Measurements from ENCODE around the gene NF2.

NF2 gene

GRCh38 chr22:29705651-29706050, 102.2 kb downstream of the NF2 start:
- no peak for TF ChIP-seq Cebpa-rat (IDR thresholded peaks at IDR 0.05)
- Histone ChIP-seq H3K4me1 (peaks cover 68% of the 10 kb centered on the region), H3K4me2 (peak overlapping the region; percentile 89), H3K9me3 (no peaks in the 10 kb centered on the region), H3K27me3 (no peaks in the 10 kb centered on the region), H3K9ac (peak overlapping the region; percentile 62; the same call in 1 of the 2 replicates), H4K20me1 (no peaks in the 10 kb centered on the region), H3K36me3 (no peaks in the 10 kb centered on the region), H3K27ac (peak overlapping the region; percentile 73), H3K4me3 (no peak overlapping the region)

GRCh38 chr22:29706486-29706885, 103.1 kb downstream of the NF2 start:
- H3K9ac ChIP-seq, result peak overlapping the region; percentile 12; the same call in 1 of the 2 replicates
- TF ChIP-seq Cebpa-rat (IDR thresholded peaks at IDR 0.05), result no peak
- H3K4me3 ChIP-seq, result no peak overlapping the region
- H3K36me3 ChIP-seq, result no peaks in the 10 kb centered on the region
- H3K9me3 ChIP-seq, result no peaks in the 10 kb centered on the region
- no peaks in the 10 kb centered on the region for H3K27me3 ChIP-seq
- no peak overlapping the region for H3K27ac ChIP-seq
- peaks cover 60% of the 10 kb centered on the region for H3K4me1 ChIP-seq
- peak overlapping the region; percentile 89 for H3K4me2 ChIP-seq
- H4K20me1 ChIP-seq, result no peaks in the 10 kb centered on the region

GRCh38 chr22:29707010-29707409, 103.6 kb downstream of the NF2 start:
- Histone ChIP-seq H3K36me3 (no peaks in the 10 kb centered on the region), H3K9ac (peak overlapping the region; percentile 12; the same call in 1 of the 2 replicates), H4K20me1 (no peaks in the 10 kb centered on the region), H3K27me3 (no peaks in the 10 kb centered on the region), H3K4me2 (peak overlapping the region; percentile 89), H3K4me1 (peaks cover 54% of the 10 kb centered on the region), H3K27ac (no peak overlapping the region), H3K4me3 (no peak overlapping the region), H3K9me3 (no peaks in the 10 kb centered on the region)
- TF ChIP-seq Cebpa-rat (IDR thresholded peaks at IDR 0.05), result no peak

GRCh38 chr22:29707471-29707870, 104.0 kb downstream of the NF2 start:
- H3K27me3 ChIP-seq, result no peaks in the 10 kb centered on the region
- H3K9me3 ChIP-seq, result no peaks in the 10 kb centered on the region
- no peak overlapping the region for H3K27ac ChIP-seq
- no peak overlapping the region for H3K4me3 ChIP-seq
- no peaks in the 10 kb centered on the region for H3K36me3 ChIP-seq
- H4K20me1 ChIP-seq, result no peaks in the 10 kb centered on the region
- H3K4me1 ChIP-seq, result peaks cover 50% of the 10 kb centered on the region
- no peak overlapping the region for H3K9ac ChIP-seq
- H3K4me2 ChIP-seq, result peak overlapping the region; percentile 89
- no peak for TF ChIP-seq Cebpa-rat (IDR thresholded peaks at IDR 0.05)

GRCh38 chr22:29710193-29710592, 106.8 kb downstream of the NF2 start:
- no peaks in the 10 kb centered on the region for H3K36me3 ChIP-seq
- H4K20me1 ChIP-seq, result peaks cover 2% of the 10 kb centered on the region; the same call in 1 of the 2 replicates
- H3K4me1 ChIP-seq, result peaks cover 26% of the 10 kb centered on the region
- TF ChIP-seq Cebpa-rat (IDR thresholded peaks at IDR 0.05), result no peak
- H3K9ac ChIP-seq, result no peak overlapping the region
- H3K27me3 ChIP-seq, result peaks cover 8% of the 10 kb centered on the region; the same call in 1 of the 2 replicates
- H3K4me2 ChIP-seq, result no peak overlapping the region
- H3K4me3 ChIP-seq, result no peak overlapping the region
- no peak overlapping the region for H3K27ac ChIP-seq
- no peaks in the 10 kb centered on the region for H3K9me3 ChIP-seq

- H3K36me3 ChIP-seq, result no peaks in the 10 kb centered on the region
- H4K20me1 ChIP-seq, result peaks cover 10% of the 10 kb centered on the region; the same call in 1 of the 2 replicates
- no peak overlapping the region for H3K9ac ChIP-seq
- H3K27ac ChIP-seq, result no peak overlapping the region
- no peaks in the 10 kb centered on the region for H3K9me3 ChIP-seq
- no peak overlapping the region for H3K4me3 ChIP-seq
- peaks cover 17% of the 10 kb centered on the region for H3K4me1 ChIP-seq
- no peak overlapping the region for H3K4me2 ChIP-seq
- H3K27me3 ChIP-seq, result peaks cover 17% of the 10 kb centered on the region; the same call in 1 of the 2 replicates
- TF ChIP-seq Cebpa-rat (IDR thresholded peaks at IDR 0.05), result no peak
Measured at GRCh38 chr22:29710922-29711593, 107.6 kb downstream of the NF2 start.

GRCh38 chr22:29712119-29712518, 108.7 kb downstream of the NF2 start:
- H3K4me2 ChIP-seq, result no peak overlapping the region
- H3K27ac ChIP-seq, result no peak overlapping the region
- no peaks in the 10 kb centered on the region for H3K36me3 ChIP-seq
- H3K4me1 ChIP-seq, result peaks cover 6% of the 10 kb centered on the region
- no peaks in the 10 kb centered on the region for H3K9me3 ChIP-seq
- TF ChIP-seq Cebpa-rat (IDR thresholded peaks at IDR 0.05), result no peak
- no peak overlapping the region for H3K9ac ChIP-seq
- H3K27me3 ChIP-seq, result peaks cover 24% of the 10 kb centered on the region
- H4K20me1 ChIP-seq, result peaks cover 17% of the 10 kb centered on the region; the same call in 1 of the 2 replicates
- no peak overlapping the region for H3K4me3 ChIP-seq

- Histone ChIP-seq H3K4me2 (no peak overlapping the region), H3K27ac (no peak overlapping the region), H3K4me3 (no peak overlapping the region), H3K27me3 (peaks cover 36% of the 10 kb centered on the region), H3K9ac (no peak overlapping the region), H3K36me3 (no peaks in the 10 kb centered on the region), H3K4me1 (no peaks in the 10 kb centered on the region), H3K9me3 (no peaks in the 10 kb centered on the region), H4K20me1 (peaks cover 29% of the 10 kb centered on the region; the same call in 1 of the 2 replicates)
- no peak for TF ChIP-seq Cebpa-rat (IDR thresholded peaks at IDR 0.05)
Measured at GRCh38 chr22:29713156-29713727, 109.8 kb downstream of the NF2 start.

- Histone ChIP-seq H3K9ac (no peak overlapping the region), H3K4me2 (peak overlapping the region; percentile 0; the same call in 1 of the 2 replicates), H3K27ac (no peak overlapping the region), H3K36me3 (no peaks in the 10 kb centered on the region), H3K9me3 (no peaks in the 10 kb centered on the region), H3K27me3 (peaks cover 56% of the 10 kb centered on the region), H3K4me3 (no peak overlapping the region), H4K20me1 (peaks cover 46% of the 10 kb centered on the region; the same call in 1 of the 2 replicates), H3K4me1 (0 out of 2 replicates have a peak, but pooled peaks cover 3% of the 10 kb centered on the region)
- TF ChIP-seq Cebpa-rat (IDR thresholded peaks at IDR 0.05), result no peak
Measured at GRCh38 chr22:29715240-29715639, 111.8 kb downstream of the NF2 start.

GRCh38 chr22:29715705-29716104, 112.3 kb downstream of the NF2 start:
- Histone ChIP-seq H4K20me1 (peaks cover 48% of the 10 kb centered on the region; the same call in 1 of the 2 replicates), H3K4me3 (no peak overlapping the region), H3K4me1 (0 out of 2 replicates have a peak, but pooled peaks cover 4% of the 10 kb centered on the region), H3K27ac (no peak overlapping the region), H3K4me2 (no peak overlapping the region), H3K9me3 (no peaks in the 10 kb centered on the region), H3K36me3 (no peaks in the 10 kb centered on the region), H3K9ac (no peak overlapping the region), H3K27me3 (peaks cover 60% of the 10 kb centered on the region)
- no peak for TF ChIP-seq Cebpa-rat (IDR thresholded peaks at IDR 0.05)
